Activated T-helper 2 cell treated with anti-CD3 and anti-CD28 coated beads, Interferon-gamma antibody, Interleukin-2, Interleukin-4, amounts not matched to agents 10 μg/mL and 5 μg/mL and 100 μg/mL, durations not matched to agents 14 hours and 24 hours and 36 hours (primary cell): ENCODE results near the gene TACSTD2. TPM values are rescaled to one million over a fixed set of nuclear protein-coding genes. Genes with fewer than 3 reads are reported as not detected.
"Not testable (repeated sequence)": the region's sequence is repeated elsewhere in the genome, so short reads cannot be mapped to it uniquely, and the experiment has no call there.

Experiments used
- DNase-seq: peaks from one replicate; pipeline ENCODE4 v3.0.0; 2021; ENCODE audit warnings: low spot score
- H3K27ac Mint-ChIP-seq: one replicate; pipeline ENCODE4 v1.8.0; 2021; ENCODE audit warnings: mixed read lengths
- H3K27me3 Mint-ChIP-seq: one replicate; pipeline ENCODE4 v1.8.0; 2021; ENCODE audit warnings: low read depth, mixed read lengths
- H3K36me3 Mint-ChIP-seq: one replicate; pipeline ENCODE4 v1.8.0; 2021; ENCODE audit warnings: low read depth, mixed read lengths
- H3K4me1 Mint-ChIP-seq: one replicate; pipeline ENCODE4 v1.8.0; 2021; ENCODE audit warnings: low read depth, mixed read lengths
- H3K4me3 Mint-ChIP-seq: one replicate; pipeline ENCODE4 v1.8.0; 2021; ENCODE audit warnings: low read depth, mild to moderate bottlenecking, moderate library complexity, mixed read lengths
- H3K9me3 Mint-ChIP-seq: one replicate; pipeline ENCODE4 v1.8.0; 2021; ENCODE audit warnings: mixed read lengths
- intact Hi-C: fragments of 100-400 bp; cut with micrococcal nuclease; formaldehyde crosslinking; loops from one replicate; pipeline ENCODE4 v1.15.1; 2023
- total RNA-seq: library from RNA; stranded (reverse); gene quantifications from 2 replicates; pipeline ENCODE4 v1.2.3, GENCODE V29; 2022

TACSTD2 gene
- total RNA-seq, 1 donor from 2014 or later = 0.09 TPM

GRCh38 chr1:58601921-58602320 lies 24.9 kb upstream of the TACSTD2 start:
- DNase-seq, H3K9me3 Mint-ChIP-seq, intact Hi-C loops, H3K4me3 Mint-ChIP-seq, H3K4me1 Mint-ChIP-seq, H3K36me3 Mint-ChIP-seq, H3K27ac Mint-ChIP-seq: not testable (repeated sequence)
- H3K27me3 Mint-ChIP-seq = peaks cover 47% of the 10 kb centered on the region

GRCh38 chr1:58597996-58598395 lies 20.9 kb upstream of the TACSTD2 start:
- no peak overlapping the region for H3K4me3 Mint-ChIP-seq
- H3K36me3 Mint-ChIP-seq = no peaks in the 10 kb centered on the region
- H3K27ac Mint-ChIP-seq = no peak overlapping the region
- H3K4me1 Mint-ChIP-seq = peaks cover 2% of the 10 kb centered on the region
- no peaks in the 10 kb centered on the region for H3K9me3 Mint-ChIP-seq
- intact Hi-C loops = no loop called here
- no peak for DNase-seq
- peaks cover 56% of the 10 kb centered on the region for H3K27me3 Mint-ChIP-seq

DNA sequence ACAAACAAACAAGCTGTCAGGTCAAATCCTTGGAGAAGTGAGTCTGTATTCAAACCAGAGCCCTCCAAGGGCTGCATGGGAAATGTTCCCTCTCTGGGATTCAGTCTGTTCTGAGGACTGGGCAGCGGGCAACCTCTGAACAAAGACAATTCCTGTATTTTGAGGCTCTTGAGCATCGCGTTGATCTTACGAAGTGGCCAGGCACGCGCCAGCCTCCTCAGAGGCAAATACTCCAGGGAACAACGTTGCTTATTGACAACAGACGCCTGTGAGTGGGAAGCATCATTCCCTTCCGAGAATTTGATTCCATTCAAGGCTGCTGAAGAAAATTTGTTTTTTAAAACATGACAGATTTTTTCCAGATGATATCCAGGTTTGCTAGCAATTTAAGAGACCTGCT lies 20.0 kb upstream of the TACSTD2 start:
- Mint-ChIP-seq H3K9me3 (no peaks in the 10 kb centered on the region), H3K27ac (no peak overlapping the region), H3K27me3 (peaks cover 59% of the 10 kb centered on the region), H3K4me3 (no peak overlapping the region), H3K36me3 (no peaks in the 10 kb centered on the region), H3K4me1 (peaks cover 2% of the 10 kb centered on the region)
- intact Hi-C loops = no loop called here
- no peak for DNase-seq

GRCh38 chr1:58596631-58597052 lies 19.6 kb upstream of the TACSTD2 start:
- peaks cover 2% of the 10 kb centered on the region for H3K4me1 Mint-ChIP-seq
- no peaks in the 10 kb centered on the region for H3K9me3 Mint-ChIP-seq
- intact Hi-C loops = no loop called here
- H3K36me3 Mint-ChIP-seq = no peaks in the 10 kb centered on the region
- no peak overlapping the region for H3K4me3 Mint-ChIP-seq
- no peak overlapping the region for H3K27ac Mint-ChIP-seq
- DNase-seq = no peak
- H3K27me3 Mint-ChIP-seq = peaks cover 62% of the 10 kb centered on the region

DNA sequence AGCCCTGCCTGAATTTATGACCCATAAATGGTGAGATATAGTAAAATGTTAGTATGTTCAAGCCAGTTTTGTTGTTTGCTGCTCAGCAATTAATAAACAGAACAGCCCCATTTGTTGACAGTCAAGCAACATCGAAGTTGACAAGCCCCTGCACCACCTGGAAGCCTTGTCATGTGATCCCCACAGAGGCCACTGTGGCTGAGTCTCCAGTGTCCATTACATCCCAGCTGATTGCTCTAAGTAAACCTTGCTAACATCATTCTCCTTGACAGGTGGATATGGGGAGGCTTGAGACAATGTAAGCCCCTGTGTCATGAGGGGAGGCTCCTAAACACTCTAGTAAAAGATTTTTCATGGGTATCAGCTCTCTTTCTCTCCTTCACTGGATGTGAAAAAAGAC lies 17.5 kb upstream of the TACSTD2 start:
- Mint-ChIP-seq H3K4me3 (no peak overlapping the region), H3K4me1 (peaks cover 2% of the 10 kb centered on the region), H3K36me3 (no peaks in the 10 kb centered on the region), H3K27ac (no peak overlapping the region), H3K9me3 (no peaks in the 10 kb centered on the region), H3K27me3 (peaks cover 63% of the 10 kb centered on the region)
- DNase-seq = no peak
- intact Hi-C loops = no loop called here

DNA sequence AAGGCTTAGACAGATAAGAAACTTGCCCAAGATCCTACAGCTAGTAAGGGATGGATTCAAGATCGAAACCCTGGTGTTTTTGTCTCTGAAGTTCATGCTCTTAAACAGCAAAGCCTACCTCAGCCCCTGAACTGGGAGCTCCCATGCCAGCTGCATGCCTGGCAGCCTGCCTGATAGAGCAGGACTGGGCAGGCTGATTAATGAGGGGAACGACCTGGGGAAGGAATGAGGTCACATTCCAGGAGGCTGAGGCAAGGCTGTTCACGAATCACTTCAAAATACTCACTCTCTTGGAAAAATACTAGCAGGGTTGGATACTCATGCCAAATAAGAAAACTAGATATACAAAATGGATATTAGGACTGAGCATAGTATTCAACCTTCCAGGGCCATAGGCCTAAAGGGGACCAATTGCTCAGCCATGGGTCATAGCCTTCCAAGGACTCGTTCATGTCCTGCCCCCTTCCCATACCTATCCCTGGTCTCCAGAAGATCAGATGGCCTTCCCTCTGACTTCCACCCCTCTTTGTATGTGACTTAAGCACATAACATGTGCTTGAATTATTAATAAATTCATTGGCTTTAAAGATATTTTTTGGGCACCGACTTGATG lies 15.6 kb upstream of the TACSTD2 start:
- Mint-ChIP-seq H3K36me3 (no peaks in the 10 kb centered on the region), H3K27ac (no peak overlapping the region), H3K4me1 (no peaks in the 10 kb centered on the region), H3K9me3 (no peaks in the 10 kb centered on the region), H3K27me3 (peaks cover 60% of the 10 kb centered on the region), H3K4me3 (no peak overlapping the region)
- intact Hi-C loops = no loop called here
- no peak for DNase-seq

- intact Hi-C loops = no loop called here
- H3K36me3 Mint-ChIP-seq = no peaks in the 10 kb centered on the region
- H3K4me1 Mint-ChIP-seq = no peaks in the 10 kb centered on the region
- no peak for DNase-seq
- H3K27ac Mint-ChIP-seq = no peak overlapping the region
- peaks cover 58% of the 10 kb centered on the region for H3K27me3 Mint-ChIP-seq
- H3K4me3 Mint-ChIP-seq = no peak overlapping the region
- H3K9me3 Mint-ChIP-seq = no peaks in the 10 kb centered on the region
These were observed 14.8 kb upstream of the TACSTD2 start for GRCh38 chr1:58591806-58592205.

DNA sequence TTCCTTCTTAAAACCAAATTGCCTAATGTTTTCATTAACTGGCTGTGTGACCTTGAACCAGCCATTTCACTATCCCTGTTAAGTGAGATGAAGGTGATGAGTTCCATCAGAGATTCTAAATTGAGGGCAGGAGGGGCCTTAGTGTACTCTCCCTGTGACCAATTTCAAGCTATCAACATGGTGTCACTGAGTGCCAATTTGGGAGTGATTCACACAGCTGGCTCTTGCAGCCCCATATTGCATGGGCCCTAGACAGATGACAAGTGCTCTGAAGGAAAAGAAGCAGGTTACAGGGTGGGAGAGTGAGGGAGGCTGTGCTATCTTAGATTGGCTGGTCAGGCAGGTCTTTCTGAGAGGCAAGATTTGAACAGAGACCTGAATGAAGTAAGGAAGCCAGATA lies 13.0 kb upstream of the TACSTD2 start:
- Mint-ChIP-seq H3K4me1 (peaks cover 8% of the 10 kb centered on the region), H3K27ac (no peak overlapping the region), H3K27me3 (peaks cover 63% of the 10 kb centered on the region), H3K4me3 (no peak overlapping the region), H3K36me3 (no peaks in the 10 kb centered on the region), H3K9me3 (no peaks in the 10 kb centered on the region)
- intact Hi-C loops = no loop called here
- no peak for DNase-seq

DNA sequence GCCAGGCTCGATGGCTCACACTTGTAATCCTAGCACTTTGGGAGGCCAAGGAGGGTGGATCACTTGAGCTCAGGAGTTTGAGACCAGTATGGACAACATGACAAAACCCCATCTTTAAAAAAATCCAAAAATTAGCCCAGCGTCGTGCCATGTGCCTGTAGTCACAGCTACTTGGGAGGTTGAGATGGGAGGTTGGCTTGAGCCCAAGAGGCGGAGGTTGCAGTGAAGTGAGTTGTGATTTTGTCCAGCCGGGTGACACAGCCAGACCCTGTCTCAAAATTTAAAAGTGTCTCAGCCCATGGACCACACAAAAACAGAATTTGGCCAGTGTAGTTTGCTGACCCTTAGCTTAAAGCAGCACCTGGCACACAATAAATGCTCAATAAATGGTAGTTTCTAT lies 11.3 kb upstream of the TACSTD2 start:
- Mint-ChIP-seq H3K4me1 (peaks cover 22% of the 10 kb centered on the region), H3K36me3 (no peaks in the 10 kb centered on the region), H3K27me3 (peaks cover 63% of the 10 kb centered on the region), H3K27ac (no peak overlapping the region), H3K9me3 (no peaks in the 10 kb centered on the region), H3K4me3 (no peak overlapping the region)
- DNase-seq = no peak
- intact Hi-C loops = no loop called here

GRCh38 chr1:58587667-58588066 lies 10.6 kb upstream of the TACSTD2 start:
- no peaks in the 10 kb centered on the region for H3K36me3 Mint-ChIP-seq
- no peak for DNase-seq
- H3K4me3 Mint-ChIP-seq = no peak overlapping the region
- peaks cover 58% of the 10 kb centered on the region for H3K27me3 Mint-ChIP-seq
- no peaks in the 10 kb centered on the region for H3K9me3 Mint-ChIP-seq
- H3K4me1 Mint-ChIP-seq = peaks cover 24% of the 10 kb centered on the region
- intact Hi-C loops = no loop called here
- no peak overlapping the region for H3K27ac Mint-ChIP-seq

- no peak overlapping the region for H3K4me3 Mint-ChIP-seq
- H3K9me3 Mint-ChIP-seq = no peaks in the 10 kb centered on the region
- H3K27me3 Mint-ChIP-seq = peaks cover 51% of the 10 kb centered on the region
- no peak overlapping the region for H3K27ac Mint-ChIP-seq
- intact Hi-C loops = no loop called here
- DNase-seq = no peak
- peaks cover 24% of the 10 kb centered on the region for H3K4me1 Mint-ChIP-seq
- no peaks in the 10 kb centered on the region for H3K36me3 Mint-ChIP-seq
These were observed 9.2 kb upstream of the TACSTD2 start for GRCh38 chr1:58586271-58586670.

GRCh38 chr1:58585581-58586151 lies 8.6 kb upstream of the TACSTD2 start:
- no peak overlapping the region for H3K4me3 Mint-ChIP-seq
- no peak overlapping the region for H3K27ac Mint-ChIP-seq
- no peaks in the 10 kb centered on the region for H3K36me3 Mint-ChIP-seq
- H3K4me1 Mint-ChIP-seq = peaks cover 24% of the 10 kb centered on the region
- no peak for DNase-seq
- intact Hi-C loops = no loop called here
- H3K27me3 Mint-ChIP-seq = peaks cover 52% of the 10 kb centered on the region
- no peaks in the 10 kb centered on the region for H3K9me3 Mint-ChIP-seq

DNA sequence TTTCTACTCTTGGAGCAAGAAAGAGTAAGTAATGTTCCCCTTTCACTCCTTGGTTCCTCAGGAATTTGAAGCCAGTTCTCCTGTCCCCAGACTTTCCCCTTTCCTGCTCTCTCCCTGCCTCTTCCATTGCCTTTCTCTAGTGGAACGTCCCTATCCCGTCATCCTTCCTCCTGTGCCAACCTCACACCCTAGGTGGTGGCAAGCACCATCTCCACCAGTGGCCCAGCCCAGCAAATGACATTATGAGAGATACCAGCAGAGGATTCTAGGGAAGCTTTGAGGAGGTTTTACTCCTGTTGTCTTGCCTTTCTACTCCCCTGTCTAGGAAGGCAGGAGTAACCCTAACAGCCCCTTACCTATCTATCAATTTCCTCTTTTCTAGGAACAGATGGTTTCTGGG lies 8.1 kb upstream of the TACSTD2 start:
- Mint-ChIP-seq H3K4me1 (peaks cover 24% of the 10 kb centered on the region), H3K9me3 (no peaks in the 10 kb centered on the region), H3K27me3 (peaks cover 48% of the 10 kb centered on the region), H3K27ac (no peak overlapping the region), H3K36me3 (no peaks in the 10 kb centered on the region), H3K4me3 (no peak overlapping the region)
- DNase-seq = no peak
- intact Hi-C loops = no loop called here
